Ishikawa (cell line): Measurements from ENCODE around the gene CHRNA4.

Source experiments
- CEBPB ChIP-seq: IDR thresholded peaks from 2 replicates; pipeline ENCODE4 v1.6.1; 2012
- CREB1 ChIP-seq: IDR thresholded peaks from 2 replicates; pipeline ENCODE4 v1.6.1; 2012; ENCODE audit warnings: low read depth
- EGR1 ChIP-seq: IDR thresholded peaks from 2 replicates; pipeline ENCODE4 v1.6.1; 2012
- EP300 ChIP-seq: IDR thresholded peaks from 2 replicates; pipeline ENCODE4 v1.6.1; 2012; ENCODE audit warnings: borderline replicate concordance
- FOXM1 ChIP-seq: IDR thresholded peaks from 2 replicates; pipeline ENCODE4 v1.6.1; 2012; ENCODE audit warnings: low read depth, borderline replicate concordance
- RAD21 ChIP-seq: IDR thresholded peaks from 2 replicates; pipeline ENCODE4 v1.6.1; 2012; ENCODE audit warnings: low read depth
- TAF1 ChIP-seq: IDR thresholded peaks from 2 replicates; pipeline ENCODE4 v1.6.1; 2012; ENCODE audit warnings: low read depth, mild to moderate bottlenecking
- TCF12 ChIP-seq: IDR thresholded peaks from 2 replicates; pipeline ENCODE4 v1.6.1; 2012; ENCODE audit warnings: low read depth
- TEAD4 ChIP-seq: IDR thresholded peaks from 2 replicates; pipeline ENCODE4 v1.6.1; 2012
- YY1 ChIP-seq: IDR thresholded peaks from 2 replicates; pipeline ENCODE4 v1.6.1; 2012; ENCODE audit warnings: low read depth
- TF ChIP-seq, protein P1 (sequence below): IDR thresholded peaks from 2 replicates; pipeline ENCODE4 v1.6.1; 2012
- TF ChIP-seq, protein P2 (sequence below): IDR thresholded peaks from 2 replicates; pipeline ENCODE4 v1.6.1; 2012
- TF ChIP-seq, protein P3 (sequence below): IDR thresholded peaks from 2 replicates; pipeline ENCODE4 v1.6.1; 2012; ENCODE audit warnings: low read depth, mild to moderate bottlenecking

DNA sequence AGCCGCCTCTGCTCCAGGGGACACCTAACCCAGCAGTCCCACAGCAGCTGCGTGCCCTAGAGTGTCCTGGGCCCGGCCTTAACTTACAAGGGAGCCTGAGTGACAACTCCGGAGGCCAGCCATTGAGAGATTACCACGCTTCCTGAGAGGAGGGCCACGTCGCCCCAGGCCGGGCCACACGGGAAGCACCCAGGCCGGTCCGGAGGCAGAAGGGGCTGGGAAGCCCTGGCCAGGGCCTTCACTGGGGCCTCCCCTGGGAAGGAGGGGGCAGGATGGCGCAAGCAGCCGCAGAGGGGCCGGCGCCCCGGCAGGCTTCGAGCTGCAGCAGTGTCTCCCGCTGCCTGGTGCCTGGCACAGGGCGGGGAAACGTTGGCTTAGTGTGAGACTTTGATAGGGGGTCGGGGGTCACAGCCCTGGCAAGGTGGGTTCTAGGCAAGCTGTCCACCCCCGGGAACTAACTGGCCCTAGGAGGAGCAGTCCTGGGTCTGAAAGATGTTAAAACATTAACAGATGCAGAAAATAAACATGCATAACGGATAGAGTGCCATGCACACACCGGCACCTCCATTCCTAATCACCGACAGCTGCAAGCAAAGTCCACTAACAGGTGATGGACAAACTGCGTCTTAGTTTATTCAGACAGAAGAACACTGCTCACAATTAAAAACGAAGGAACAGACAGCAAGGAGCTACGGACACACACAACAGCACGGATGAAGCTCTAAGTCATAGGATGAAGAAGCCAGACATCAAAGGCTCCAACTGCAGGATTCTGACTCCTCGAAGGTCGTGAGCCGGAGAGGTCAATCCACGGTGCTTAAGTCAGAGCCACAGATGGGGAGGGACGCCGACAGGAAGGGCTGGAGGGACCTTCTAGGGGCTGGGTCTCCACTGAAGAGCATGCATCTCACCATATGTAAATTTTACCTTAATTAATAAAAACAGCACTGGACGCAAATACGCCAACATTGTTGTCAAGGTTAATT is 17.4 kb downstream of the CHRNA4 start:
- TF ChIP-seq TCF12 = no peak
- TF ChIP-seq, protein P1, sequence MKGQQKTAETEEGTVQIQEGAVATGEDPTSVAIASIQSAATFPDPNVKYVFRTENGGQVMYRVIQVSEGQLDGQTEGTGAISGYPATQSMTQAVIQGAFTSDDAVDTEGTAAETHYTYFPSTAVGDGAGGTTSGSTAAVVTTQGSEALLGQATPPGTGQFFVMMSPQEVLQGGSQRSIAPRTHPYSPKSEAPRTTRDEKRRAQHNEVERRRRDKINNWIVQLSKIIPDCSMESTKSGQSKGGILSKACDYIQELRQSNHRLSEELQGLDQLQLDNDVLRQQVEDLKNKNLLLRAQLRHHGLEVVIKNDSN = no peak
- no peak for TF ChIP-seq EP300
- no peak for TF ChIP-seq CEBPB
- no peak for TF ChIP-seq FOXM1
- no peak for TF ChIP-seq TAF1
- no peak for TF ChIP-seq CREB1
- TF ChIP-seq YY1 = no peak
- TF ChIP-seq, protein P2, sequence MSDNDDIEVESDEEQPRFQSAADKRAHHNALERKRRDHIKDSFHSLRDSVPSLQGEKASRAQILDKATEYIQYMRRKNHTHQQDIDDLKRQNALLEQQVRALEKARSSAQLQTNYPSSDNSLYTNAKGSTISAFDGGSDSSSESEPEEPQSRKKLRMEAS = no peak
- TF ChIP-seq, protein P3, sequence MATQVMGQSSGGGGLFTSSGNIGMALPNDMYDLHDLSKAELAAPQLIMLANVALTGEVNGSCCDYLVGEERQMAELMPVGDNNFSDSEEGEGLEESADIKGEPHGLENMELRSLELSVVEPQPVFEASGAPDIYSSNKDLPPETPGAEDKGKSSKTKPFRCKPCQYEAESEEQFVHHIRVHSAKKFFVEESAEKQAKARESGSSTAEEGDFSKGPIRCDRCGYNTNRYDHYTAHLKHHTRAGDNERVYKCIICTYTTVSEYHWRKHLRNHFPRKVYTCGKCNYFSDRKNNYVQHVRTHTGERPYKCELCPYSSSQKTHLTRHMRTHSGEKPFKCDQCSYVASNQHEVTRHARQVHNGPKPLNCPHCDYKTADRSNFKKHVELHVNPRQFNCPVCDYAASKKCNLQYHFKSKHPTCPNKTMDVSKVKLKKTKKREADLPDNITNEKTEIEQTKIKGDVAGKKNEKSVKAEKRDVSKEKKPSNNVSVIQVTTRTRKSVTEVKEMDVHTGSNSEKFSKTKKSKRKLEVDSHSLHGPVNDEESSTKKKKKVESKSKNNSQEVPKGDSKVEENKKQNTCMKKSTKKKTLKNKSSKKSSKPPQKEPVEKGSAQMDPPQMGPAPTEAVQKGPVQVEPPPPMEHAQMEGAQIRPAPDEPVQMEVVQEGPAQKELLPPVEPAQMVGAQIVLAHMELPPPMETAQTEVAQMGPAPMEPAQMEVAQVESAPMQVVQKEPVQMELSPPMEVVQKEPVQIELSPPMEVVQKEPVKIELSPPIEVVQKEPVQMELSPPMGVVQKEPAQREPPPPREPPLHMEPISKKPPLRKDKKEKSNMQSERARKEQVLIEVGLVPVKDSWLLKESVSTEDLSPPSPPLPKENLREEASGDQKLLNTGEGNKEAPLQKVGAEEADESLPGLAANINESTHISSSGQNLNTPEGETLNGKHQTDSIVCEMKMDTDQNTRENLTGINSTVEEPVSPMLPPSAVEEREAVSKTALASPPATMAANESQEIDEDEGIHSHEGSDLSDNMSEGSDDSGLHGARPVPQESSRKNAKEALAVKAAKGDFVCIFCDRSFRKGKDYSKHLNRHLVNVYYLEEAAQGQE = no peak
- TF ChIP-seq EGR1 = no peak
- no peak for TF ChIP-seq RAD21
- TF ChIP-seq TEAD4 = no peak
